A549 (cell line): ENCODE data around the gene TMEM135. TPM values are rescaled to one million over a fixed set of nuclear protein-coding genes. Genes with fewer than 3 reads are reported as not detected.

Experiments used
- ATAC-seq, 2 experiments: fragments of 200-7000 bp in 1 of 2; fragments of >200 bp in 1 of 2; cut with Nextera tagmentation in 1 of 2; cut with Tn5 transposase in 1 of 2; 3 replicates each; pipeline versions ENCODE4 v1.8.0 to v1.9.1; 2018 to 2020; ENCODE audit warnings: mild to moderate bottlenecking in 1 of 2, moderate library complexity in 1 of 2
- CTCF ChIA-PET: fragments of 300-600 bp; sonication (Branson Sonifier 250); formaldehyde crosslinking; extraction: SDS; loops from one replicate; lab custom pipeline; 2021; ENCODE audit warnings: antibody characterized with exemption, inconsistent platforms; lab: Yijun Ruan, JAX
- POLR2A ChIA-PET: fragments of 350-600 bp; formaldehyde crosslinking; extraction: SDS; loops from one replicate; lab custom pipeline; 2021; ENCODE audit warnings: antibody characterized with exemption, inconsistent platforms; lab: Yijun Ruan, JAX
- DNase-seq, 2 experiments: peaks; one replicate each; pipeline versions ENCODE4 v3.0.0 to v3.0.0-alpha.2; 2011 to 2016; ENCODE audit warnings: low read depth in 1 of 2, low spot score in 1 of 2
- FAIRE-seq: peaks from 2 replicates; lab custom pipeline; 2011; peaks lifted over from hg19 to GRCh38; lab: Jason Lieb, UNC
- H3K27ac ChIP-seq, 2 experiments: fragments of >200 bp; sonication (Bioruptor Twin); formaldehyde crosslinking; 3 replicates each; pipeline ENCODE4 v1.5.1; 2016 to 2017
- H3K4me1 ChIP-seq: fragments of >200 bp; sonication (Bioruptor Twin); formaldehyde crosslinking; 3 replicates; pipeline ENCODE4 v1.6.1; 2016
- H3K4me2 ChIP-seq: fragments of >200 bp; sonication (Bioruptor Twin); formaldehyde crosslinking; 3 replicates; pipeline ENCODE4 v1.6.1; 2016
- H3K4me3 ChIP-seq: fragments of >200 bp; sonication (Bioruptor Twin); formaldehyde crosslinking; 3 replicates; pipeline ENCODE4 v1.5.1; 2016
- H3K9me3 ChIP-seq: fragments of >200 bp; sonication (Bioruptor Twin); formaldehyde crosslinking; 3 replicates; pipeline ENCODE4 v1.6.1; 2016
- CBX2 ChIP-seq: fragments of 200-600 bp; sonication (generic); IDR thresholded peaks from 2 replicates; pipeline ENCODE4 v1.6.1; 2016; ENCODE audit warnings: low read depth, mild to moderate bottlenecking, borderline replicate concordance
- CBX8 ChIP-seq: fragments of 200-600 bp; sonication (generic); IDR thresholded peaks from 2 replicates; pipeline ENCODE4 v1.6.1; 2016
- CEBPB ChIP-seq, 2 experiments: fragments of >200 bp in 1 of 2; sonication (Bioruptor Twin) in 1 of 2; formaldehyde crosslinking in 1 of 2; IDR thresholded peaks; 2 replicates each; pipeline ENCODE4 v1.6.1; 2012 to 2016
- CHD4 ChIP-seq: fragments of 200-600 bp; sonication (generic); IDR thresholded peaks from 2 replicates; pipeline ENCODE4 v1.6.1; 2016; ENCODE audit warnings: antibody characterized with exemption, mild to moderate bottlenecking, borderline replicate concordance
- EHF ChIP-seq: fragments of 250-450 bp; sonication (Bioruptor Pico); IDR thresholded peaks from 2 replicates; pipeline ENCODE4 v1.5.0; 2020; ENCODE audit warnings: mild to moderate bottlenecking
- EP300 ChIP-seq, 2 experiments: fragments of >200 bp; sonication (Bioruptor Twin); formaldehyde crosslinking; IDR thresholded peaks; 2 replicates in 1 of 2; 3 replicates in 1 of 2; pipeline ENCODE4 v1.6.1; 2016 to 2017
- ESRRA ChIP-seq: fragments of 150-350 bp; IDR thresholded peaks from 2 replicates; pipeline ENCODE4 v1.6.1; 2014; ENCODE audit warnings: mild to moderate bottlenecking, low read length, borderline replicate concordance
- FOSL2 ChIP-seq, 2 experiments: fragments of 450-650 bp in 1 of 2; fragments of >200 bp in 1 of 2; sonication (Bioruptor Twin) in 1 of 2; formaldehyde crosslinking; IDR thresholded peaks; 2 replicates each; pipeline versions ENCODE4 v1.5.0 to v1.6.1; 2016 to 2020; ENCODE audit warnings: mild to moderate bottlenecking in 1 of 2, moderate library complexity in 1 of 2
- GATA3 ChIP-seq: IDR thresholded peaks from 2 replicates; pipeline ENCODE4 v1.6.1; 2012; ENCODE audit warnings: borderline replicate concordance
- HDAC2 ChIP-seq: fragments of 200-600 bp; sonication (generic); IDR thresholded peaks from 2 replicates; pipeline ENCODE4 v1.6.1; 2016
- HOXA7 ChIP-seq: fragments of 250-450 bp; sonication (Bioruptor Pico); IDR thresholded peaks from 2 replicates; pipeline ENCODE4 v1.5.0; 2020; ENCODE audit warnings: mild to moderate bottlenecking, moderate library complexity
- HOXB13 ChIP-seq: fragments of 250-450 bp; sonication (Bioruptor Pico); IDR thresholded peaks from 2 replicates; pipeline ENCODE4 v1.5.0; 2020; ENCODE audit warnings: low read depth, mild to moderate bottlenecking, moderate library complexity
- HOXB5 ChIP-seq: fragments of 250-450 bp; sonication (Bioruptor Pico); IDR thresholded peaks from 2 replicates; pipeline ENCODE4 v1.5.0; 2020; ENCODE audit warnings: mild to moderate bottlenecking, moderate library complexity
- JUN ChIP-seq, 2 experiments: fragments of >200 bp; sonication (Bioruptor Twin); formaldehyde crosslinking; IDR thresholded peaks; 2 replicates in 1 of 2; 3 replicates in 1 of 2; pipeline ENCODE4 v1.6.1; 2016 to 2017
- JUNB ChIP-seq: fragments of >200 bp; sonication (Bioruptor Twin); formaldehyde crosslinking; IDR thresholded peaks from 2 replicates; pipeline ENCODE4 v1.6.1; 2016
- KDM1A ChIP-seq: fragments of 200-600 bp; sonication (generic); IDR thresholded peaks from 2 replicates; pipeline ENCODE4 v1.6.1; 2016; ENCODE audit warnings: low read depth, mild to moderate bottlenecking
- MAFK ChIP-seq: fragments of 450-650 bp; IDR thresholded peaks from 2 replicates; pipeline ENCODE4 v1.6.1; 2014; ENCODE audit not compliant: partially characterized antibody
- MAX ChIP-seq: IDR thresholded peaks from 2 replicates; pipeline ENCODE4 v1.6.1; 2012
- MYC ChIP-seq: IDR thresholded peaks from 2 replicates; pipeline ENCODE4 v1.6.1; 2012; ENCODE audit warnings: mild to moderate bottlenecking, inconsistent platforms, low read length, improper control_type of control experiment, borderline replicate concordance
- NFE2L2 ChIP-seq: fragments of 150-350 bp; conservative IDR thresholded peaks from 2 replicates; pipeline ENCODE4 v1.6.1; 2014; ENCODE audit warnings: low read length
- NPAS2 ChIP-seq: fragments of 250-450 bp; sonication (Bioruptor Pico); IDR thresholded peaks from 2 replicates; pipeline ENCODE4 v1.8.0; 2022; ENCODE audit warnings: mild to moderate bottlenecking, moderate library complexity, borderline replicate concordance
- POLR2AphosphoS2 ChIP-seq: conservative IDR thresholded peaks from 2 replicates; pipeline ENCODE4 v1.6.1; 2012; ENCODE audit warnings: low read length, improper control_type of control experiment, inconsistent platforms
- RARB ChIP-seq: fragments of 250-450 bp; sonication (Bioruptor Pico); IDR thresholded peaks from 2 replicates; pipeline ENCODE4 v1.8.0; 2021; ENCODE audit warnings: mild to moderate bottlenecking, moderate library complexity
- RCOR1 ChIP-seq: fragments of 150-350 bp; IDR thresholded peaks from 2 replicates; pipeline ENCODE4 v1.6.1; 2014; ENCODE audit warnings: antibody characterized with exemption, low read length, low read depth
- RNF2 ChIP-seq: fragments of 200-600 bp; sonication (generic); IDR thresholded peaks from 2 replicates; pipeline ENCODE4 v1.6.1; 2016; ENCODE audit warnings: low read depth, mild to moderate bottlenecking, antibody characterized with exemption, moderate library complexity, borderline replicate concordance
- SREBF2 ChIP-seq: fragments of 450-650 bp; IDR thresholded peaks from 2 replicates; pipeline ENCODE4 v1.6.1; 2014; ENCODE audit warnings: mild to moderate bottlenecking, moderate library complexity
- ZC3H11A ChIP-seq: fragments of 450-650 bp; IDR thresholded peaks from 2 replicates; pipeline ENCODE4 v1.6.1; 2014; ENCODE audit warnings: antibody characterized with exemption, mild to moderate bottlenecking
- ZFP36 ChIP-seq: fragments of 450-650 bp; IDR thresholded peaks from 2 replicates; pipeline ENCODE4 v1.6.1; 2014; ENCODE audit warnings: borderline replicate concordance; ENCODE audit not compliant: partially characterized antibody
- ZNF302 ChIP-seq: fragments of 250-450 bp; sonication (Bioruptor Pico); IDR thresholded peaks from 2 replicates; pipeline ENCODE4 v1.9.0; 2021; ENCODE audit warnings: inconsistent platforms, mild to moderate bottlenecking, moderate library complexity
- ZSCAN20 ChIP-seq: fragments of 250-450 bp; sonication (Bioruptor Pico); IDR thresholded peaks from 2 replicates; pipeline ENCODE4 v1.8.0; 2022; ENCODE audit warnings: mild to moderate bottlenecking, moderate library complexity
- WGBS: methylation state at CpG from one replicate; pipeline ENCODE4 v1.1.6; 2017; ENCODE audit errors: missing lambda C conversion rate; 5-methylcytosine and 5-hydroxymethylcytosine counted together
- polyA plus RNA-seq, 4 experiments: library from polyadenylated mRNA; depleted of rRNA in 3 of 4; stranded (reverse); fragments of >200 nt; fragmentation: RNase III in 1 of 4; extraction: RNeasy Plus Mini Kit Qiagen cat#74134 plus additional on column Dnase treatment in 1 of 4; gene quantifications; 2 replicates in 3 of 4; 3 replicates in 1 of 4; pipeline ENCODE4 v1.2.3, GENCODE V29; 2011 to 2017

TMEM135 gene
- polyA plus RNA-seq, 2 of the 4 experiments (the other 2 are of a cell fraction) = 18.4 to 18.5 TPM

DNA sequence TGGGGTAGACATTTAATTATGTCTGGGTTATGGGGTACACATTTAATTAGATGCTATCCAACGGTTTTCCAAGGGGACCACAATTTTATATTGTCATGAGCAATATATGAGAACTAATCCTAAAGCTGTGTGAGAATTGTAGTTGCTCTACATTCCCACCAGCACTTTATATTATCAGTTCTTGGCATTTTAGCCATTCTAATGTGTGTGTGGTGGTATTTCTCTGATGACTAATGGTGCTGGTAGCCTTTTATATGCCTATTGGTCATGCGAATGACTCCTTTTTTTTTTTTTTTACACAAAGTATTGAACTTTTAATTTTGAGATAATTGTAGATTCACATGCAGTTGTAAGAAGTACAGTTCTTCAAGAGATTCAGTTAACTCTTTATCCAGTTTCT, 26.2 kb downstream of the TMEM135 start:
- 43% methylated on average over 2 of the region's 2 CpGs for WGBS
- TF ChIP-seq ZSCAN20 (CRISPR knock-in tag) = no peak
- no peak for TF ChIP-seq CBX2
- TF ChIP-seq MAX = no peak
- no peak for TF ChIP-seq HOXB13 (CRISPR knock-in tag)
- TF ChIP-seq RCOR1 = no peak
- no peak for TF ChIP-seq EHF (CRISPR knock-in tag)
- TF ChIP-seq MAFK = no peak
- no peak for TF ChIP-seq RNF2
- TF ChIP-seq HOXB5 (CRISPR knock-in tag) = no peak
- TF ChIP-seq ZC3H11A = no peak
- no peak for TF ChIP-seq EP300 (IDR thresholded peaks at IDR 0.05)
- TF ChIP-seq CHD4 = no peak
- TF ChIP-seq GATA3 = no peak
- no peak for TF ChIP-seq SREBF2
- no peak for TF ChIP-seq NFE2L2
- TF ChIP-seq FOSL2 (IDR thresholded peaks at IDR 0.05) = no peak
- TF ChIP-seq FOSL2 (CRISPR knock-in tag; IDR thresholded peaks at IDR 0.05) = no peak
- no peak for TF ChIP-seq ZFP36
- no peak for TF ChIP-seq ZNF302 (CRISPR knock-in tag)
- FAIRE-seq (no peak), DNase-seq (no peak), ATAC-seq (no peak)
- Histone ChIP-seq H3K4me2 (no peak overlapping the region), H3K4me1 (0 out of 3 replicates have a peak, but pooled peaks cover 3% of the 10 kb centered on the region), H3K27ac (no peak overlapping the region), H3K4me3 (no peak overlapping the region), H3K9me3 (no peaks in the 10 kb centered on the region)
- ChIA-PET CTCF (interaction anchor here (0.7 kb wide), 1 partner anchor 31 kb away, joined by 3 read pairs; no protein-coding TSS in a partner anchor), POLR2A (no interaction called here)

DNA sequence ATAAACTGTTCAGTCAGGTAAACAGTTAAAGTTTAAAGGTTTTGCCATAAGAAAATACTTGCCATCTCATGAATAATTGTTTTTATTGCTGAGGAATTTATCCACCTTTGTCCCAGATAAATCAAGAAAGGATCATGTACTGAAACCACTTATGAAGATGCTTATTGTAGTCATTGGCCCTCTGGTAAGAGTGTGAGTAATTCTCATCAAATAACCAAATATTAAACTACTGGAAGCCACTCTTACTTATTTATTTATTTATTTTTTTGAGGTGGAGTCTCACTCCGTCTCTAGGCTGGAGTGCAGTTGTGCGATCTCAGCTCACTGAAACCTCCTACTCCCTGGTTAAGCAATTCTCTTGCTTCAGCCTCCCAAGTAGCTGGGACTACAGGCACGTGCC, 35.1 kb downstream of the TMEM135 start:
- ChIA-PET POLR2A (no interaction called here), CTCF (interaction anchor here (1.2 kb wide), 1 partner anchor 10 kb away, joined by 4 read pairs; no protein-coding TSS in a partner anchor)
- DNase-seq = no peak
- H3K4me1 ChIP-seq = no peaks in the 10 kb centered on the region
- no peak for FAIRE-seq
- no peaks in the 10 kb centered on the region for H3K9me3 ChIP-seq
- WGBS = 59% methylated on average over 3 of the region's 3 CpGs
- ATAC-seq = no peak
- H3K4me2 ChIP-seq = no peak overlapping the region
- H3K27ac ChIP-seq = no peak overlapping the region
- no peak overlapping the region for H3K4me3 ChIP-seq
- no peak for TF ChIP-seq HDAC2
- TF ChIP-seq MYC = no peak
- no peak for TF ChIP-seq CBX8
- no peak for TF ChIP-seq RARB
- TF ChIP-seq RCOR1 = no peak
- TF ChIP-seq JUN (IDR thresholded peaks at IDR 0.05) = no peak
- no peak for TF ChIP-seq POLR2AphosphoS2
- no peak for TF ChIP-seq ESRRA
- no peak for TF ChIP-seq NPAS2
- TF ChIP-seq HOXA7 (CRISPR knock-in tag) = no peak
- no peak for TF ChIP-seq CEBPB (IDR thresholded peaks at IDR 0.05)
- TF ChIP-seq KDM1A = no peak
- TF ChIP-seq JUNB = no peak
- no peak for TF ChIP-seq CHD4
- TF ChIP-seq, all 56 proteins: peak for 0
